ENCODE data around the gene ZNF888.
"Not testable (repeated sequence)": the region's sequence is repeated elsewhere in the genome, so short reads cannot be mapped to it uniquely, and the experiment has no call there.

Gene ZNF888

GRCh38 chr19:52901842-52902241 lies 21.4 kb downstream of the ZNF888 start:
- no peak for DNase-seq (ENCODE audit: low read depth)
- TF ChIP-seq CTCF (conservative IDR thresholded peaks at IDR 0.05; ENCODE audit: low read depth, low read length), result no peak
- no peak overlapping the region for H3K4me3 ChIP-seq (ENCODE audit: low read depth, low read length)

GRCh38 chr19:52898596-52898995 lies 24.6 kb downstream of the ZNF888 start:
- H3K4me3 ChIP-seq (ENCODE audit: low read depth, low read length); DNase-seq (ENCODE audit: low read depth): not testable (repeated sequence)

- TF ChIP-seq CTCF (conservative IDR thresholded peaks at IDR 0.05; ENCODE audit: low read depth, low read length), result no peak
- no peak for DNase-seq (ENCODE audit: low read depth)
- peak overlapping the region; percentile 73 for H3K4me3 ChIP-seq (ENCODE audit: low read depth, low read length)
These were observed 25.1 kb downstream of the ZNF888 start for GRCh38 chr19:52898101-52898500.

GRCh38 chr19:52897138-52897935 lies 25.9 kb downstream of the ZNF888 start, which contains the start of gene ZNF320:
Gene ZNF320, minus strand, starts transcription at chr19:52897635. Its CDS starts 7,380 bp downstream, at chr19:52890255.
- H3K4me3 ChIP-seq (ENCODE audit: low read depth, low read length), result peak within 1 kb of the TSS; percentile 73
- peak; percentile 94 for DNase-seq (ENCODE audit: low read depth)
- TF ChIP-seq CTCF (conservative IDR thresholded peaks at IDR 0.05; ENCODE audit: low read depth, low read length), result no peak

- DNase-seq (ENCODE audit: low read depth), result peak; percentile 29
- TF ChIP-seq CTCF (conservative IDR thresholded peaks at IDR 0.05; ENCODE audit: low read depth, low read length), result no peak
- H3K4me3 ChIP-seq (ENCODE audit: low read depth, low read length), result peak overlapping the region; percentile 73
These were observed 26.6 kb downstream of the ZNF888 start for GRCh38 chr19:52896431-52897137.

- DNase-seq (ENCODE audit: low read depth), result no peak
- TF ChIP-seq CTCF (conservative IDR thresholded peaks at IDR 0.05; ENCODE audit: low read depth, low read length), result no peak
- no peak overlapping the region for H3K4me3 ChIP-seq (ENCODE audit: low read depth, low read length)
These were observed 31.9 kb downstream of the ZNF888 start for GRCh38 chr19:52891336-52891735.

GRCh38 chr19:52889931-52890330 lies 33.3 kb downstream of the ZNF888 start:
- H3K4me3 ChIP-seq (ENCODE audit: low read depth, low read length), result no peak overlapping the region
- TF ChIP-seq CTCF (conservative IDR thresholded peaks at IDR 0.05; ENCODE audit: low read depth, low read length), result no peak
- DNase-seq (ENCODE audit: low read depth), result no peak
